Testis (tissue), 3 donors: ENCODE results near the gene GATA2. TPM values are rescaled to one million over a fixed set of nuclear protein-coding genes. Genes with fewer than 3 reads are reported as not detected.

Experiments used
- DNase-seq: peaks from one replicate; pipeline ENCODE4 v3.0.0-alpha.2; 2019
- H3K27ac ChIP-seq, 2 donors: fragments of 200-600 bp; sonication (generic); one replicate each; pipeline ENCODE4 v1.5.1; 2019
- H3K27me3 ChIP-seq: fragments of 200-600 bp; sonication (generic); one replicate; pipeline ENCODE4 v1.5.1; 2019
- H3K36me3 ChIP-seq: fragments of 200-600 bp; sonication (generic); one replicate; pipeline ENCODE4 v1.5.1; 2017; ENCODE audit warnings: low read depth; ENCODE audit errors: missing control alignments
- H3K4me1 ChIP-seq: fragments of 200-600 bp; sonication (generic); one replicate; pipeline ENCODE4 v1.5.1; 2019
- H3K4me3 ChIP-seq, 2 donors: fragments of 200-600 bp; sonication (generic); one replicate each; pipeline ENCODE4 v1.5.1; 2017 to 2019
- H3K9me3 ChIP-seq: fragments of 200-600 bp; sonication (generic); one replicate; pipeline ENCODE4 v1.5.1; 2017
- CTCF ChIP-seq, 3 experiments: fragments of 450-650 bp in 2 of 3; fragments of 200-600 bp in 1 of 3; sonication (generic) in 1 of 3; IDR thresholded peaks; one replicate each; pipeline ENCODE4 v1.5.1; 2016 to 2019; ENCODE audit warnings: antibody characterized with exemption in 3 of 3, mild to moderate bottlenecking in 2 of 3, moderate library complexity in 1 of 3
- POLR2A ChIP-seq: fragments of 450-650 bp; IDR thresholded peaks from one replicate; pipeline ENCODE4 v1.6.1; 2017; ENCODE audit warnings: antibody characterized with exemption, mild to moderate bottlenecking, moderate library complexity
- WGBS, 2 donors: methylation state at CpG; one replicate each; pipeline ENCODE4 v1.1.5; 2018; 5-methylcytosine and 5-hydroxymethylcytosine counted together
- intact Hi-C: fragments of 100-400 bp; cut with DNase I; formaldehyde crosslinking; loops from one replicate; pipeline ENCODE4 v1.15.1; 2023; ENCODE audit warnings: low total_unique reads
- polyA plus RNA-seq: library from polyadenylated mRNA; stranded (reverse); fragments of 350-450 nt; fragmentation: Illumina TruSeq; extraction: RNeasy Lipid Tissue Mini Kit (QIAGEN cat#74804); gene quantifications from one replicate; pipeline ENCODE4 v1.2.3, GENCODE V29; 2014; ENCODE audit warnings: low read depth, low replicate concordance; ENCODE audit not compliant: insufficient read depth
- total RNA-seq, 2 donors: library from RNA; depleted of rRNA; stranded (reverse); fragments of >200 nt; gene quantifications; one replicate each; pipeline ENCODE4 v1.2.3, GENCODE V29; 2016

The GATA2 gene
- total and polyA plus RNA-seq, 3 donors from 2014 or later, result 6.6 to 13.5 (median 11.9) TPM

DNA sequence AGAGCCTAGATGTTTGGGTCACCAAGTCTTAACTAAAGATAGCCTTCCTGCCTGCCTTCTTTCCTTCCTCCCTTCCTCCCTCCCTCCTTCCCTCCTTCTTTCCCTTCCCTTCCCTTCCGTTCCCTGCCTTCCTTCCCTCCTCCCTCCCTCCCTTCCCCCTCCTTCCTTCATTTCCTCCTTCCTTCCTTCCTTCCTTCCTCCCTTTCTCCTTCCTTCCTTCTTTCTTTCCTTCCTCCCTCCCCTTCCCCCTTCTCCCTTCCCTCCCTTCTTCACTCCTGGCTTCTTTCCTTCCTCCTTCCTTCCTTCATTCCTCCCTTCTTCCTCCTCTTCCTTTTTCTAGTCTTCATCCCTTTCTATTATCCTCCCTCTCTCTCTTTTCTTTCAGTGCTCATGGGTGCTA, 28.3 kb downstream of the GATA2 start:
- Histone ChIP-seq H3K4me3 (no peak overlapping the region), H3K9me3 (no peaks in the 10 kb centered on the region), H3K27ac (no peak overlapping the region), H3K27me3 (no peaks in the 10 kb centered on the region), H3K4me1 (no peaks in the 10 kb centered on the region), H3K36me3 (no peaks in the 10 kb centered on the region)
- intact Hi-C loops, result no loop called here
- 44 to 50% methylated on average over 1 of the region's 1 CpG for WGBS, 2 donors
- no peak for DNase-seq
- TF ChIP-seq CTCF (IDR thresholded peaks at IDR 0.05) (no peak), POLR2A (no peak)

- Histone ChIP-seq H3K4me1 (no peaks in the 10 kb centered on the region), H3K27ac (no peak overlapping the region), H3K36me3 (no peaks in the 10 kb centered on the region), H3K27me3 (no peaks in the 10 kb centered on the region), H3K4me3 (no peak overlapping the region), H3K9me3 (no peaks in the 10 kb centered on the region)
- 69 to 88% methylated on average over 5 to 7 of the region's 7 CpGs for WGBS, 2 donors
- no peak for DNase-seq
- TF ChIP-seq POLR2A (no peak), CTCF (IDR thresholded peaks at IDR 0.05) (no peak)
- intact Hi-C loops, result no loop called here
Measured at GRCh38 chr3:128464188-128464587, 28.8 kb downstream of the GATA2 start.

GRCh38 chr3:128463771-128464170, 29.2 kb downstream of the GATA2 start:
- Histone ChIP-seq H3K27me3 (no peaks in the 10 kb centered on the region), H3K4me1 (no peaks in the 10 kb centered on the region), H3K4me3 (no peak overlapping the region), H3K9me3 (no peaks in the 10 kb centered on the region), H3K27ac (no peak overlapping the region), H3K36me3 (no peaks in the 10 kb centered on the region)
- intact Hi-C loops, result no loop called here
- no peak for TF ChIP-seq POLR2A
- no peak for TF ChIP-seq CTCF (IDR thresholded peaks at IDR 0.05)
- 73 to 74% methylated on average over 7 to 10 of the region's 10 CpGs for WGBS, 2 donors
- no peak for DNase-seq

DNA sequence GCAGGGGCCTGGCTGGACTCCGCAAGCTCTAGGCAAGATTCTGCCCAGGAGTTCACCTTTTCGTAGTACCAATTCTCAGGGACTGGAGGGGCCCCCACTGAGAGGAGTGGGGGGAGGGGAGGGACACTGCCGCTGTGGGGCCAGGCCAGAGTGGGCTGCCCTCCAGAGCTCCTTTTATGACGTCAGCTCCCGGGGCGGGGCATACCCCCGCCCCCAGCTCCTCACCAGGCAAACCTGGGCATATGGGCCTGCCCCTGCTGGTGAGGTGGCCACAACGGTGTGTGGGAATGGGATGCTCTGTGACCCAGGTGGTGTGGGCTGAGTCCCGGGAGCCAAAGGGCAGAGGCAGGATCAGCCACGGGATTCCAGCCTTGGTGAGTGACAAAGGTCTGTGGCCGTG, 29.6 kb downstream of the GATA2 start:
- H3K4me1 ChIP-seq, result no peaks in the 10 kb centered on the region
- no peaks in the 10 kb centered on the region for H3K36me3 ChIP-seq
- WGBS, 2 donors, result 68 to 81% methylated on average over 10 to 11 of the region's 11 CpGs
- DNase-seq, result no peak
- TF ChIP-seq CTCF (IDR thresholded peaks at IDR 0.05) (no peak), POLR2A (no peak)
- H3K9me3 ChIP-seq, result no peaks in the 10 kb centered on the region
- no peaks in the 10 kb centered on the region for H3K27me3 ChIP-seq
- no peak overlapping the region for H3K27ac ChIP-seq
- intact Hi-C loops, result no loop called here
- H3K4me3 ChIP-seq, result no peak overlapping the region

GRCh38 chr3:128462931-128463330, 30.1 kb downstream of the GATA2 start:
- WGBS, 2 donors, result 94 to 95% methylated on average over 8 to 20 of the region's 20 CpGs
- Histone ChIP-seq H3K27me3 (no peaks in the 10 kb centered on the region), H3K36me3 (no peaks in the 10 kb centered on the region), H3K9me3 (no peaks in the 10 kb centered on the region), H3K4me3 (no peak overlapping the region), H3K27ac (no peak overlapping the region), H3K4me1 (no peaks in the 10 kb centered on the region)
- TF ChIP-seq CTCF (IDR thresholded peaks at IDR 0.05) (no peak), POLR2A (no peak)
- no peak for DNase-seq
- intact Hi-C loops, result no loop called here
